Cardiac fibroblast (primary cell): ENCODE measurements around the gene PTPRE.

Experiments used
- DNase-seq, 2 donors: peaks; one replicate each; pipeline versions ENCODE4 v3.0.0 to v3.0.0-alpha.2; 2010; ENCODE audit warnings: low read depth in 2 of 2
- H3K4me3 ChIP-seq, 2 donors: replicated peaks in 1 of 2; 1 replicate in 1 of 2; 2 replicates in 1 of 2; pipeline ENCODE4 v1.5.1; 2011; ENCODE audit warnings: low read depth in 2 of 2, low read length in 2 of 2, mild to moderate bottlenecking in 2 of 2, moderate library complexity in 1 of 2
- TF ChIP-seq, protein P1 (sequence below): IDR thresholded peaks from one replicate; pipeline ENCODE4 v1.5.1; 2011; ENCODE audit warnings: low read depth, mild to moderate bottlenecking, low read length, inconsistent platforms

Gene PTPRE

DNA sequence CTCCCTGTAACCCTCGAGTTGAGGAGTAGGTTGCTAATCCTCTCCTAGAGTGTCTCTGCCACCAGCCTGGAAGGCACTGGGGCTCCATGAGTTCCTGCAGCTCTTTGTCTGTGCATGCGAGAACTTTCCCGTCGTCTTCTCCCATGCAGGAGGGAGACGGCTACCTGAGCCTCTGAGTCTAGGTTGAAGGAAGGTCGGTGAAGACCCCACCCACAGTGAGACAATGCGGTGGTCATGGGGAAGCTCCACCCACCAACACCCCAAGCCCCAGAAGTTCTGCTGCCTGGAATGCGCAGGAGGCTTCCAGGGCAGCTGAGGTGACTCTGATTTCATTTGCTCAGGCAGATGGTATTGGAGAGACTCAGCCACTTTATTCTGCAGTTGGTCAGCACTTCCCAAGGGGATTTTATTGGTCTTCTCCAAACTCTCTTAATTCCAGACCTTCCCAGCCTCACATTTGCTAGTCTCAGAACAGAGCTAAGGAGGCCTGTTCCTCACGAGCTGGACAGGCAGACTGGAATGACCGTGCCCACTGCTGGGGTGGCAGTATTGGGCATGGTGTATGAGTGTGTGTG lies 36.5 kb downstream of the PTPRE start:
- TF ChIP-seq, protein P1, sequence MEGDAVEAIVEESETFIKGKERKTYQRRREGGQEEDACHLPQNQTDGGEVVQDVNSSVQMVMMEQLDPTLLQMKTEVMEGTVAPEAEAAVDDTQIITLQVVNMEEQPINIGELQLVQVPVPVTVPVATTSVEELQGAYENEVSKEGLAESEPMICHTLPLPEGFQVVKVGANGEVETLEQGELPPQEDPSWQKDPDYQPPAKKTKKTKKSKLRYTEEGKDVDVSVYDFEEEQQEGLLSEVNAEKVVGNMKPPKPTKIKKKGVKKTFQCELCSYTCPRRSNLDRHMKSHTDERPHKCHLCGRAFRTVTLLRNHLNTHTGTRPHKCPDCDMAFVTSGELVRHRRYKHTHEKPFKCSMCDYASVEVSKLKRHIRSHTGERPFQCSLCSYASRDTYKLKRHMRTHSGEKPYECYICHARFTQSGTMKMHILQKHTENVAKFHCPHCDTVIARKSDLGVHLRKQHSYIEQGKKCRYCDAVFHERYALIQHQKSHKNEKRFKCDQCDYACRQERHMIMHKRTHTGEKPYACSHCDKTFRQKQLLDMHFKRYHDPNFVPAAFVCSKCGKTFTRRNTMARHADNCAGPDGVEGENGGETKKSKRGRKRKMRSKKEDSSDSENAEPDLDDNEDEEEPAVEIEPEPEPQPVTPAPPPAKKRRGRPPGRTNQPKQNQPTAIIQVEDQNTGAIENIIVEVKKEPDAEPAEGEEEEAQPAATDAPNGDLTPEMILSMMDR = no peak
- no peak for DNase-seq
- no peak overlapping the region for H3K4me3 ChIP-seq

DNA sequence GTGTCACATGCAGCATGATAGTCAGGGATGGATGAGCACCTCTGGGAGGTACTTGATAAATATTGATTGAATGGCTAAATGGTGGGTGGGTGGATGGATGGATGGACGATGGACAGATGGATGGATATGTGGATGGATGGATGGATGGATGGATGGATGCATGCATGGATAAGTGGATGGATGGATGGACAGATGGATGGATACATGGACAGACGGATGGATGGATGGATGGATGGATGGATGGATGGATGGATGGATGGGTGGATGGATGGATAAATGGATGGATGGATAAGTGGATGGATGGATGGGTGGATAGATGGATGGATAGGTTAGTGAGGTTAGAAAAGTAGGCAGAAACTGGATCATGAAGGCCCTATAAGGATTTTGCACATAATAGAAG lies 37.4 kb downstream of the PTPRE start:
- TF ChIP-seq, protein P1 = no peak
- DNase-seq = no peak
- H3K4me3 ChIP-seq = no peak overlapping the region

GRCh38 chr10:127945341-127945758 lies 38.4 kb downstream of the PTPRE start:
- DNase-seq = peak; percentile 67 to 92
- H3K4me3 ChIP-seq = no peak overlapping the region
- TF ChIP-seq, protein P1 = no peak

GRCh38 chr10:127945948-127946711 lies 39.2 kb downstream of the PTPRE start:
- TF ChIP-seq, protein P1 = no peak
- no peak overlapping the region for H3K4me3 ChIP-seq
- DNase-seq = no peak

DNA sequence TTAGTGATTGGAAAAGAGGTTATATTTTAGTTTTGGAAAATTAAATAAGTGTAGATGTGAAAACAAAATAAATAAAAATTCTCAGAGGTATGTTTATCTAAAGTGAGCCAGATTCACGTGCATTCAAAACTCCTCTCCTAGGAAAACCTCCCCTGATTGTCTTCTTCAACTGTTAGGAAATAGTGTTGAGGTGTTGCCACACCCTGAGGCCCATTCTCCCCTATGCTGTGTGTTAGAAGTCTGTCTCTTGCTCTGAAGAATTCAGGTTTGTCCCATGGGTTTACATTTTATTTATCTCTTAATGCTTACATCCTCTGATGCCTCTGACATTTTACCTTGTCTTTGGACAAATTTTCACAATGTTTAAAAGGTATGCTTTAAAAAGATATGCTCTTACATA lies 40.3 kb downstream of the PTPRE start:
- TF ChIP-seq, protein P1 = no peak
- no peak overlapping the region for H3K4me3 ChIP-seq
- DNase-seq = peak in 1 of 2 donors; percentile 29

DNA sequence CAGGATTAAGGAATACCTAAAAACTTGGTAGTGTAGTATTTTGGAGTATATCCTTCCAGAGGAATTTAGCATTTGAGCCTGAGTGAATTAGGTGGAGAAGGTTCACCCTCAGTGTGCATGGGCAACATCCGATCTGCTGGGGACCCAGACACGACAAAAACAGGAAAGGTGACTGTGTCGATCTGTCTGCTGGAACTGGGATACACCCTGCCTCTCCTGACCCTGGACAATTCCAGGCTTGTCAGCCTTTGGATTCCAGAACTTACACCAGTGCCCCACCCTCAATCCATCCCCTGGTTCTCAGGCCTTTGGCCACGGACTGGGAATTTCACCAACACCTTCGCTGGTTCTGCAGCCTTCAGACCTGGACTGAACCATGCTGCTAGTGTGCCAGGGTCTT lies 41.9 kb downstream of the PTPRE start:
- H3K4me3 ChIP-seq = no peak overlapping the region
- TF ChIP-seq, protein P1 = no peak
- DNase-seq = no peak

DNA sequence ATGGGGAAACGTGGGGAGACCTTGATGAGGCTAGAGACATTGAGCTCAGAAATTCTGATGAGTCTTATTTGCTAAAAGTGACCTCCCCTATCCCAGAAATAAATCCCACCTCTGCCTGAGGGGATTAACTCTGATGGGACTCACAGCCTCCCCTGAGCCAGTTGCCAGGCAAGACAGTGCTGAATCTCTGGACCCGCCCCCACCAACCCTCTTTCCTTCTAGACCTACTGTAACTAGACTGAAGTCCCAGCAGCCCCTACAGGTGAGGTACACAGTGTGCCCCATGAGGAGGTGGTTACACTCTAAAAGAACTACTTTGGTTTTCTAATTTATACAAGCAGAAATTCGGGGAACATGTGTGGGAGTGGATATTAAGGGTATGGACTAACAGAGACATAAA lies 42.9 kb downstream of the PTPRE start:
- TF ChIP-seq, protein P1 = no peak
- DNase-seq = no peak

More for the DNA sequence above, 42.9 kb downstream of the PTPRE start:
- H3K4me3 ChIP-seq = no peak overlapping the region
